Psoas muscle (tissue), 8 donors: ENCODE data around the gene ACACB. TPM values are rescaled to one million over a fixed set of nuclear protein-coding genes. Genes with fewer than 3 reads are reported as not detected.

ENCODE experiments used
- ATAC-seq, 4 donors: fragments of 200-7000 bp; cut with Tn5 transposase; one replicate each; pipeline ENCODE4 v1.9.1; 2020; ENCODE audit warnings: moderate library complexity in 3 of 4, mild to moderate bottlenecking in 2 of 4
- DNase-seq, 2 donors: peaks; one replicate each; pipeline ENCODE4 v3.0.0-alpha.2; 2020
- H3K27ac ChIP-seq: fragments of 200-600 bp; one replicate; pipeline ENCODE4 v1.8.0; 2022
- H3K27me3 ChIP-seq, 3 donors: fragments of 200-600 bp in 1 of 3; one replicate each; pipeline versions ENCODE4 v1.6.1 to v1.8.0; 2013 to 2022; ENCODE audit warnings: low read length in 2 of 3, mild to moderate bottlenecking in 2 of 3, moderate library complexity in 1 of 3; ENCODE audit not compliant: insufficient read depth in 3 of 3
- H3K36me3 ChIP-seq, 2 donors: fragments of 200-600 bp in 1 of 2; one replicate each; pipeline versions ENCODE4 v1.6.1 to v1.8.0; 2013 to 2022; ENCODE audit warnings: low read depth in 1 of 2, mild to moderate bottlenecking in 1 of 2, moderate library complexity in 1 of 2; ENCODE audit not compliant: insufficient read depth in 1 of 2
- H3K4me1 ChIP-seq: fragments of 200-600 bp; one replicate; pipeline ENCODE4 v1.8.0; 2022
- H3K4me3 ChIP-seq: fragments of 200-600 bp; one replicate; pipeline ENCODE4 v1.8.0; 2022; ENCODE audit warnings: mild to moderate bottlenecking
- H3K9me3 ChIP-seq: fragments of 200-600 bp; one replicate; pipeline ENCODE4 v1.8.0; 2022
- CTCF ChIP-seq: fragments of 200-600 bp; IDR thresholded peaks from one replicate; pipeline ENCODE4 v1.8.0; 2022; ENCODE audit warnings: antibody characterized with exemption
- WGBS, 3 donors: extraction: QIAGEN DNeasy Blood & Tissue Kit; methylation state at CpG; one replicate each; pipeline versions ENCODE4 v1.1.6 to v1.1.7; 2013; 5-methylcytosine and 5-hydroxymethylcytosine counted together
- intact Hi-C, 2 donors: fragments of 100-400 bp; cut with DNase I; formaldehyde crosslinking; loops; one replicate each; pipeline versions ENCODE4 v1.11.0 to v1.14.2; 2022
- polyA plus RNA-seq, 3 donors: library from polyadenylated mRNA; stranded (reverse); fragments of 200-250 nt; gene quantifications; one replicate each; pipeline ENCODE4 v1.2.3, GENCODE V29; 2013
- total RNA-seq, 4 donors: library from RNA; stranded (reverse); fragmentation: NEBNext Ultra II Directional in 2 of 4; extraction: Animal tissue kit (Norgen Biotek cat#: 25700) in 2 of 4; gene quantifications; one replicate each; pipeline versions ENCODE4 v1.2.1 to v1.2.4, GENCODE V29; 2021 to 2023
- donor health status: healthy with polysubstance abuse.
- donor health status: DM: no; HTN: no; CAD: no; lungs with moderate emphysema.
- donor health status: Bipolar disorder and iron deficiency.
- donor health status: healthy.
- donor health status: DM: yes; HTN: yes; CAD: no.
- donor health status: DM: no; HTN: no; CAD: no.
- donor health status: DM: no; HTN: no; CAD: no.
- donor health status: DM: yes; HTN: yes; CAD: no.

The ACACB gene
- total and polyA plus RNA-seq, 7 donors: 27.0 to 503 (median 246) TPM

DNA sequence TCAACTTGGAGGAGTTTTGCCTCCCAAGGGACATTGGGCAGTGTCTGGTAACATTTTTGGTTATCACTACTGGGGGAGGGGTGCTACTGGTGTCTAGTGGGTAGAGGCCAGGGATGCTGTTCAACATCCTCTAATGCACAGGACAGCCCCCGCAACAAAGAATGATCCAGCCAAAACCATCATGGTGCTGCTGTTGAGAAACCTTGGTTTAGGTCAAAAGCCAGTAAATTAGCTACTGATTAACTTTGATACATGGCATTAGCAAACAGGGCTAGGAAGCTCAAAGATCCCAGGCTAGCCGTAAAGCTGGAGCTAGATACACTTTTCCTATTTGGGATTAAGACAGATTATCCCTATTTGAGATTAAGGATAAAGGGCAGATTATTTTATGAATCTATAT lies 32.0 kb upstream of the ACACB start:
- intact Hi-C loops: no loop called here
- 93 to 95% (median 95%) methylated on average over 2 of the region's 2 CpGs for WGBS, 3 donors

GRCh38 chr12:109085590-109085989 lies 30.8 kb upstream of the ACACB start:
- Histone ChIP-seq H3K36me3 (peaks cover 0 to 100% of the 10 kb centered on the region in 2 donors), H3K4me1 (no peaks in the 10 kb centered on the region), H3K27ac (no peak overlapping the region), H3K4me3 (no peak overlapping the region), H3K9me3 (no peaks in the 10 kb centered on the region), H3K27me3 (no peaks in the 10 kb centered on the region)
- ATAC-seq: no peak
- 87 to 93% (median 89%) methylated on average over 11 of the region's 11 CpGs for WGBS, 3 donors
- TF ChIP-seq CTCF: no peak
- DNase-seq: no peak
- intact Hi-C loops: loop anchor here in 1 of 2 donors (5.0 kb wide), 1 partner anchor 278 kb away; no protein-coding TSS in a partner anchor

More for the DNA sequence above, 32.0 kb upstream of the ACACB start:
- no peak for TF ChIP-seq CTCF
- no peak for DNase-seq
- Histone ChIP-seq H3K27me3 (no peaks in the 10 kb centered on the region), H3K4me1 (no peaks in the 10 kb centered on the region), H3K4me3 (no peak overlapping the region), H3K36me3 (peaks cover 4 to 97% of the 10 kb centered on the region in 2 donors), H3K27ac (no peak overlapping the region), H3K9me3 (no peaks in the 10 kb centered on the region)
- no peak for ATAC-seq

- TF ChIP-seq CTCF: no peak
- intact Hi-C loops: loop anchor here in 1 of 2 donors (5.0 kb wide), 1 partner anchor 280 kb away; no protein-coding TSS in a partner anchor
- H3K36me3 ChIP-seq: peaks cover 0 to 99% of the 10 kb centered on the region in 2 donors
Observed at GRCh38 chr12:109087250-109087649, 29.1 kb upstream of the ACACB start.

DNA sequence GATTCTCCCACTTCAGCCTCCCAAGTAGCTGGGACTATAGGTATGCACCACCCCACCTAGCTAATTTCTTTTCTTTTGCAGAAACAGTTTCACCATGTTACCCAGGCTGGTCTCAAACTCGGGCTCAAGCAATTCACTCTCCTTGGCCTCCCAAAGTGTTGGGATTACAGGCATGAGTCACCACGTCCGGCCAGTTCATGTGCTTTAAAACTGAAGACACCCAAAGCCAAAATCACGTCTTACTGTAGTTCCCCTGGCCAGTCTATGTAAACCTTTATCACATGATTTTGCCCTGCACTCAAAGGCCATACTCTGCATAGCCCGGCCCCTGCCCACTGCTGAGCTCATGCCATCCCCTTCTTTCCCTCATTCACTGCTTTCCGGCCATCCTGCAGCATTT lies 27.6 kb upstream of the ACACB start:
- Histone ChIP-seq H3K27ac (no peak overlapping the region), H3K36me3 (peaks cover 0 to 84% of the 10 kb centered on the region in 2 donors), H3K27me3 (no peaks in the 10 kb centered on the region), H3K4me3 (no peak overlapping the region), H3K4me1 (peaks cover 8% of the 10 kb centered on the region), H3K9me3 (no peaks in the 10 kb centered on the region)
- WGBS, 3 donors: 72 to 82% (median 78%) methylated on average over 6 of the region's 6 CpGs
- DNase-seq (no peak), ATAC-seq (no peak)
- intact Hi-C loops: loop anchor here in 1 of 2 donors (5.0 kb wide), 1 partner anchor 282 kb away; no protein-coding TSS in a partner anchor
- TF ChIP-seq CTCF: no peak

More at GRCh38 chr12:109087250-109087649, 29.1 kb upstream of the ACACB start:
- Histone ChIP-seq H3K27ac (no peak overlapping the region), H3K27me3 (no peaks in the 10 kb centered on the region), H3K4me1 (peaks cover under 1% of the 10 kb centered on the region), H3K9me3 (no peaks in the 10 kb centered on the region), H3K4me3 (no peak overlapping the region)
- DNase-seq (no peak), ATAC-seq (peak in 3 of 4 donors; percentile 31 to 47 (median 46))
- WGBS, 3 donors: 23 to 48% (median 42%) methylated on average over 5 of the region's 5 CpGs

GRCh38 chr12:109089683-109090082 lies 26.7 kb upstream of the ACACB start:
- no peak for TF ChIP-seq CTCF
- DNase-seq: no peak
- WGBS, 3 donors: 83 to 87% (median 86%) methylated on average over 7 of the region's 7 CpGs
- Histone ChIP-seq H3K27ac (no peak overlapping the region), H3K4me3 (no peak overlapping the region), H3K36me3 (peaks cover 0 to 75% of the 10 kb centered on the region in 2 donors), H3K9me3 (no peaks in the 10 kb centered on the region), H3K27me3 (no peaks in the 10 kb centered on the region), H3K4me1 (peaks cover 8% of the 10 kb centered on the region)
- intact Hi-C loops: loop anchor here (5.0 to 10.0 kb wide), 5 partner anchors 132 to 527 kb away; partner anchors contain the start of genes ISCU (in 1 of the 2), SART3 (in 1 of the 2) and SSH1 (in 1 of the 2)
- no peak for ATAC-seq
